Trophoblast cell (in vitro differentiated cells and primary cell): ENCODE results near the gene CTIF.

Experiments
- DNase-seq, 2 donors: peaks; one replicate each; pipeline ENCODE4 v3.0.0-alpha.2; 2016
- H2AFZ ChIP-seq: 2 replicates; pipeline ENCODE4 v1.6.1; 2013; ENCODE audit warnings: low read length, moderate library complexity, mild to moderate bottlenecking; ENCODE audit not compliant: insufficient read depth, poor library complexity
- H2AK5ac ChIP-seq: 2 replicates; pipeline ENCODE4 v1.6.1; 2013; ENCODE audit warnings: mild to moderate bottlenecking, low read length
- H2BK120ac ChIP-seq: 2 replicates; pipeline ENCODE4 v1.6.1; 2013; ENCODE audit warnings: low read length, mild to moderate bottlenecking, moderate library complexity; ENCODE audit not compliant: insufficient read depth, poor library complexity
- H2BK12ac ChIP-seq: 2 replicates; pipeline ENCODE4 v1.6.1; 2013; ENCODE audit warnings: mild to moderate bottlenecking, low read length, moderate library complexity
- H2BK5ac ChIP-seq: 2 replicates; pipeline ENCODE4 v1.6.1; 2013; ENCODE audit warnings: low read length, low read depth, moderate library complexity, mild to moderate bottlenecking; ENCODE audit not compliant: poor library complexity
- H3K14ac ChIP-seq: 2 replicates; pipeline ENCODE4 v1.6.1; 2013; ENCODE audit warnings: mild to moderate bottlenecking, low read length
- H3K18ac ChIP-seq: 2 replicates; pipeline ENCODE4 v1.6.1; 2013; ENCODE audit warnings: mild to moderate bottlenecking, low read length
- H3K23ac ChIP-seq: 2 replicates; pipeline ENCODE4 v1.6.1; 2013; ENCODE audit warnings: low read length
- H3K27ac ChIP-seq: 2 replicates; pipeline ENCODE4 v1.5.1; 2013; ENCODE audit warnings: low read depth, mild to moderate bottlenecking, inconsistent platforms, low read length, moderate library complexity
- H3K27me3 ChIP-seq: 2 replicates; pipeline ENCODE4 v1.6.1; 2013; ENCODE audit warnings: inconsistent platforms, mild to moderate bottlenecking, low read length, moderate library complexity; ENCODE audit not compliant: insufficient read depth
- H3K36me3 ChIP-seq, 2 experiments: 1 replicate in 1 of 2; 2 replicates in 1 of 2; pipeline ENCODE4 v1.6.1; 2013; ENCODE audit warnings: low read length in 2 of 2, mild to moderate bottlenecking in 2 of 2, moderate library complexity in 1 of 2; ENCODE audit not compliant: insufficient read depth in 2 of 2, control insufficient read depth in 1 of 2
- H3K4ac ChIP-seq: 2 replicates; pipeline ENCODE4 v1.6.1; 2013; ENCODE audit warnings: low read depth, mild to moderate bottlenecking, low read length, moderate library complexity
- H3K4me1 ChIP-seq, 2 experiments: 1 replicate in 1 of 2; 2 replicates in 1 of 2; pipeline ENCODE4 v1.6.1; 2013; ENCODE audit warnings: low read length in 2 of 2, mild to moderate bottlenecking in 2 of 2, moderate library complexity in 1 of 2; ENCODE audit not compliant: insufficient read depth in 2 of 2, control insufficient read depth in 1 of 2
- H3K4me2 ChIP-seq: 2 replicates; pipeline ENCODE4 v1.6.1; 2013; ENCODE audit warnings: inconsistent platforms, mild to moderate bottlenecking, low read length, moderate library complexity
- H3K4me3 ChIP-seq: 2 replicates; pipeline ENCODE4 v1.5.1; 2013; ENCODE audit warnings: mild to moderate bottlenecking, low read depth, low read length, inconsistent platforms
- H3K79me1 ChIP-seq: one replicate; pipeline ENCODE4 v1.6.1; 2013; ENCODE audit warnings: low read length
- H3K79me2 ChIP-seq: 2 replicates; pipeline ENCODE4 v1.6.1; 2013; ENCODE audit warnings: low read length, mild to moderate bottlenecking; ENCODE audit not compliant: control insufficient read depth, insufficient read depth, poor library complexity
- H3K9ac ChIP-seq: 2 replicates; pipeline ENCODE4 v1.6.1; 2013; ENCODE audit warnings: mild to moderate bottlenecking, low read length
- H3K9me3 ChIP-seq: 2 replicates; pipeline ENCODE4 v1.6.1; 2013; ENCODE audit warnings: low read depth, mild to moderate bottlenecking, control low read depth, inconsistent platforms, low read length; ENCODE audit not compliant: insufficient read depth
- H4K12ac ChIP-seq: 2 replicates; pipeline ENCODE4 v1.6.1; 2013; ENCODE audit warnings: low read depth, mild to moderate bottlenecking, low read length, moderate library complexity
- H4K8ac ChIP-seq: 2 replicates; pipeline ENCODE4 v1.6.1; 2013; ENCODE audit warnings: low read depth, mild to moderate bottlenecking, low read length, moderate library complexity
- H4K91ac ChIP-seq: one replicate; pipeline ENCODE4 v1.6.1; 2013; ENCODE audit warnings: low read depth, mild to moderate bottlenecking, low read length, moderate library complexity
- WGBS: extraction: QIAGEN DNeasy Blood & Tissue Kit; methylation state at CpG from one replicate; pipeline ENCODE4 v1.1.7; 2013; ENCODE audit warnings: missing lambda C conversion rate; ENCODE audit not compliant: insufficient read length, insufficient coverage; ENCODE audit errors: extremely low coverage; 5-methylcytosine and 5-hydroxymethylcytosine counted together

The CTIF gene

DNA sequence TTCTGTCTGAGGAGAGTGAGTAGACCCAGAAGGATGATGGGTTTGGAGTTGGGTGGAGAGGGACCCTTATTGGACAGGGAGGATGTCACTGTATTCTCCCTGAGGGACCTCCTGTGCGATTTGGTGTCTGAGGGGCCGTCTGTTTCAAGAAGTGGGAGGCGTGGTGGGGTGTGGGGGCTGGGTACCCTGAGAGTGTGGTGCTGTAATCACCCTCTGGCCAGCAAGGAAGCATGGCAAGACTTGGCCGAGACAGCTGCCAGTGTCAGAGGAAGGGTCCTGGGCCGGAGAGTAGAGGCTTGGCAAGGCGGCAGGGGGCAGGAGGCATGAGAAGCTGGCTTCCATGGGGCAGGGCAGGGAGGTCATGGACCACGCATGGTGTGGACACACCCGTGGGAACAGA lies 43.1 kb downstream of the CTIF start:
- Histone ChIP-seq H3K36me3 (peaks cover 2 to 5% of the 10 kb centered on the region in 2 experiments), H3K9me3 (no peaks in the 10 kb centered on the region), H3K4ac (no peak overlapping the region), H3K79me2 (peaks cover 2% of the 10 kb centered on the region), H2BK12ac (no peak overlapping the region), H3K9ac (no peak overlapping the region), H3K27ac (no peak overlapping the region), H3K18ac (no peak overlapping the region), H2BK120ac (no peak overlapping the region), H3K4me2 (no peak overlapping the region), H4K91ac (no peak overlapping the region), H3K27me3 (no peaks in the 10 kb centered on the region), H4K8ac (no peak overlapping the region), H3K23ac (no peak overlapping the region), H4K12ac (no peak overlapping the region), H3K4me1 (peaks cover 3 to 5% of the 10 kb centered on the region in 2 experiments), H2AFZ (no peak overlapping the region), H3K14ac (no peak overlapping the region), H2BK5ac (no peak overlapping the region), H3K79me1 (no peaks in the 10 kb centered on the region), H2AK5ac (no peak overlapping the region), H3K4me3 (no peak overlapping the region)
- whole genome bisulfite sequencing: no CpG with 5 or more reads among the region's 8 CpGs
- DNase-seq: no peak

DNA sequence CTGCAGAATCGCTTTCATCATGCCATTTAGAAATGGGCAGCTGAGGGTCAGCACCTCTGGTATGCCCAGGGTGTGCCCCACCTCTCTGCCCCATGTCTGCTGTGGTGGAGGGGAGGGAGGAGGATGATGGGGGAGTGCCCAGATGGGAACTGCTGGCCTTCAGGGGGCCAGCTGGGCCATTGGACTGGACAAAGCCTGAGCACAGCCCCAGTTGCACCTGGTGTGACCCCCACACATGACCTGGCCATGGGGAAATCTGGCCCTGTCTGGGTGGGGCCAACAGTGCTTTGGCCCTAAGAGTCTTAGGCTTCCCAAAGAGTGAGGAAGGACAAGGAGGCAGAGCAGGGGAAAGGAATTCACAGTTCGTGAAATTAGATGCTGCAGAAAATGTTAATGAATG lies 44.1 kb downstream of the CTIF start:
- Histone ChIP-seq H3K18ac (no peak overlapping the region), H3K79me1 (no peaks in the 10 kb centered on the region), H3K14ac (no peak overlapping the region), H4K91ac (no peak overlapping the region), H3K36me3 (peaks cover 0 to 2% of the 10 kb centered on the region in 2 experiments), H2AFZ (no peak overlapping the region), H3K23ac (no peak overlapping the region), H3K4ac (no peak overlapping the region), H3K27ac (no peak overlapping the region), H4K12ac (no peak overlapping the region), H2AK5ac (no peak overlapping the region), H3K4me2 (no peak overlapping the region), H3K27me3 (no peaks in the 10 kb centered on the region), H4K8ac (no peak overlapping the region), H2BK120ac (no peak overlapping the region), H3K4me1 (peaks cover 3 to 5% of the 10 kb centered on the region in 2 experiments), H2BK5ac (no peak overlapping the region), H2BK12ac (no peak overlapping the region), H3K9me3 (no peaks in the 10 kb centered on the region), H3K9ac (no peak overlapping the region), H3K4me3 (no peak overlapping the region), H3K79me2 (peaks cover 2% of the 10 kb centered on the region)
- DNase-seq: no peak
- WGBS: no CpG with 5 or more reads among the region's 2 CpGs

DNA sequence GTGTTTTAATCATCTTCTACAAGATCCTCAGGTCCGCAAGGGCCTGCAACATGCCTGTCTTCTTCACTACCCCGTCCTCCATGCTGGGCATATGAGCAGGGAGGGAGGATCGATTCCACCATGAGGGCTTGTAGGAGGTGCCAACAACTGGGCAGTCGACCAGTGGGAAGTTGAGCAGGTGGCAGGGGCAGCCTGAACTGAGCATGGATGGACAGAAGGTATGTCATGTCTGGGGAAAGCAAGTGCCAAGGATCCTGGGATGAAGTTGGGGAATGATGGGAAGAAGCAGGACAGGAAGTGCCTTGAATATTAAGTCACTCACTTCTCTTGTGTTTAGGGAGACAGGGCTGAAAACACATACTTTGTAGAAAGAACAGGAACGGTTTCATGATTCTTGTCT lies 44.7 kb downstream of the CTIF start:
- H4K12ac ChIP-seq: no peak overlapping the region
- H2BK120ac ChIP-seq: no peak overlapping the region
- no peak overlapping the region for H3K14ac ChIP-seq
- H3K4me1 ChIP-seq: peaks cover 3 to 5% of the 10 kb centered on the region in 2 experiments
- no peak overlapping the region for H2AFZ ChIP-seq
- no peak overlapping the region for H3K4me2 ChIP-seq
- H3K9me3 ChIP-seq: no peaks in the 10 kb centered on the region
- H3K79me1 ChIP-seq: no peaks in the 10 kb centered on the region
- H3K23ac ChIP-seq: no peak overlapping the region
- no CpG with 5 or more reads among the region's 5 CpGs for WGBS
- no peak for DNase-seq
- no peak overlapping the region for H3K9ac ChIP-seq
- no peaks in the 10 kb centered on the region for H3K27me3 ChIP-seq
- H3K4ac ChIP-seq: no peak overlapping the region
- no peak overlapping the region for H2BK12ac ChIP-seq
- H4K91ac ChIP-seq: no peak overlapping the region
- H3K79me2 ChIP-seq: peaks cover 2% of the 10 kb centered on the region
- H3K4me3 ChIP-seq: no peak overlapping the region
- H2BK5ac ChIP-seq: no peak overlapping the region
- H3K27ac ChIP-seq: no peak overlapping the region
- H4K8ac ChIP-seq: no peak overlapping the region
- H3K18ac ChIP-seq: no peak overlapping the region
- peaks cover 0 to 2% of the 10 kb centered on the region in 2 experiments for H3K36me3 ChIP-seq
- no peak overlapping the region for H2AK5ac ChIP-seq

DNA sequence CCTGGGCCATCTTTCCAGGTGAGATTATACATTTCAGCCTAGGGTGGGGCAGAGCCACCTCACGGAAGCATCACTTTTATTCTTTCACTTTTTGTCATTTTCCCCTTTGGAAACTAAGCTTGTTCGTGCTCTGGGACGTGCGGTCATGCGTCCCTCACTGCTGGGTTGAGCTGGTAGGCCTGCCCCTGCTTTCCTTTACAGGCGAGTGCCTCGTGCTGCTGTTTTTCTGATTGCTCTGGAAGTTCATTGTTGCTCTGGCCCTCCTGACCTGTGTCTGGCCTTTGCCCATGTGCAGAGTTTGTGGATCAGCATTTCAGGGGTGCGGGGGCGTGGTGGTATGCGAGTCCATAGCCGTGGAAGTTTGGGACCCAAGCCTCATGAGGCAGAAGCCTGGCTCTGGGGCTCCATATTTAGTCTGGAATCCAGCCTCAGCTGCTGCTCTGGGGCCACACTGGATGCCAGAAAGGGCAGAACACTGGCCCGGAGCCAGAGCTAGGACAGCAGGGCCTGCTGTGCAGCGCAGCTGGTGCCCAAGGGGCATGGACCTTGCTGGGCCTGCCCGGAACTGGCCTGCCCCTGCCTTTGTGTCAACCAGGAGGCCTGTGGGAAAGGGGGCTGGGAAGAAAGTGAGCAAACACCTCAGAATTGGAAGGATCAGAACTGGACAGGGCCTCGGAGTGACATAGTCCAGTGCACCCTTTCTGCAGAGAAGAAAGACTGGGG lies 51.1 kb downstream of the CTIF start:
- H3K9ac ChIP-seq: no peak overlapping the region
- H3K14ac ChIP-seq: no peak overlapping the region
- no peak overlapping the region for H4K12ac ChIP-seq
- H4K8ac ChIP-seq: no peak overlapping the region
- no peak overlapping the region for H3K4me2 ChIP-seq
- no peak overlapping the region for H2AFZ ChIP-seq
- no peaks in the 10 kb centered on the region for H3K9me3 ChIP-seq
- H4K91ac ChIP-seq: no peak overlapping the region
- H2AK5ac ChIP-seq: no peak overlapping the region
- no peak overlapping the region for H2BK5ac ChIP-seq
- H2BK12ac ChIP-seq: no peak overlapping the region
- H3K4me3 ChIP-seq: no peak overlapping the region
- no peak overlapping the region for H3K27ac ChIP-seq
- no peak overlapping the region for H2BK120ac ChIP-seq
- no peak for DNase-seq
- no peak overlapping the region for H3K4ac ChIP-seq
- no peak overlapping the region for H3K18ac ChIP-seq
- no peaks in the 10 kb centered on the region for H3K79me1 ChIP-seq
- H3K79me2 ChIP-seq: peaks cover 2% of the 10 kb centered on the region
- H3K36me3 ChIP-seq: no peaks in the 10 kb centered on the region
- H3K23ac ChIP-seq: no peak overlapping the region
- no peaks in the 10 kb centered on the region for H3K27me3 ChIP-seq
- peaks cover 5 to 9% of the 10 kb centered on the region in 2 experiments for H3K4me1 ChIP-seq
- WGBS: no CpG with 5 or more reads among the region's 15 CpGs
